Activated T-helper 1 cell treated with anti-CD3 and anti-CD28 coated beads, Interleukin-12 subunit alpha, Interleukin-12 subunit beta, Interleukin-2, Interleukin-4 antibody, amounts not matched to agents 30 ng/mL and 10 ng/mL and 1 ng/mL, durations not matched to agents 14 hours and 24 hours and 36 hours (primary cell): Measurements from ENCODE around the gene ANKMY1. TPM values are rescaled to one million over a fixed set of nuclear protein-coding genes. Genes with fewer than 3 reads are reported as not detected.

Experiments
- DNase-seq: peaks from one replicate; pipeline ENCODE4 v3.0.0; 2021; ENCODE audit warnings: low spot score
- H3K27ac Mint-ChIP-seq: one replicate; pipeline ENCODE4 v1.8.0; 2021; ENCODE audit warnings: mild to moderate bottlenecking, mixed read lengths
- H3K27me3 Mint-ChIP-seq: one replicate; pipeline ENCODE4 v1.8.0; 2022; ENCODE audit warnings: mild to moderate bottlenecking, moderate library complexity, mixed read lengths; ENCODE audit not compliant: insufficient read depth
- H3K36me3 Mint-ChIP-seq: one replicate; pipeline ENCODE4 v1.8.0; 2021; ENCODE audit warnings: low read depth, mixed read lengths
- H3K4me1 Mint-ChIP-seq: one replicate; pipeline ENCODE4 v1.8.0; 2021; ENCODE audit warnings: low read depth, mixed read lengths
- H3K4me3 Mint-ChIP-seq: one replicate; pipeline ENCODE4 v1.8.0; 2021; ENCODE audit warnings: mild to moderate bottlenecking, moderate library complexity, mixed read lengths
- H3K9me3 Mint-ChIP-seq: one replicate; pipeline ENCODE4 v1.8.0; 2021; ENCODE audit warnings: mixed read lengths
- intact Hi-C: fragments of 100-400 bp; cut with micrococcal nuclease; formaldehyde crosslinking; loops from one replicate; pipeline ENCODE4 v1.15.1; 2024
- total RNA-seq: library from RNA; stranded (reverse); gene quantifications from 2 replicates; pipeline ENCODE4 v1.2.3, GENCODE V29; 2022

The ANKMY1 gene
- total RNA-seq, 1 donor from 2014 or later: 21.9 TPM

DNA sequence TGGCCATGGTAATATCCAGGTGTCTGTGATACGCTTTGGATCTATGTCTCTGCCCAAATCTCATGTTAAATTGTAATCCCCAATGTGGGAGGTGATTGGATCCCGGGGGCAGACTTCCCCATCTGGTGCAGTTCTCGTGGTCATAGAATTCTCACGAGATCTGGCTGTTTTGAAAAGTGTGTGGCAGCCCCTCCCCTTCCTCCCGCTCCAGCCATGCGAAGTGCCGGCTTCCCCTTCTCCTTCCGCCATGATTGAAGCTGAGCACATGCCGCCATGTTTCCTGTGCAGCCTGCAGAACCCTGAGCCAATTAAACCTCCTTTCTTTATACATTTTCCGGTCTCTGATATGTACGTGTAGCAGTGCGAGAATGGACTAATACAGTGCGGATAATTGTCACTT lies 79.9 kb downstream of the ANKMY1 start:
- intact Hi-C loops: no loop called here
- no peaks in the 10 kb centered on the region for H3K4me1 Mint-ChIP-seq
- no peak overlapping the region for H3K4me3 Mint-ChIP-seq
- no peak for DNase-seq
- no peaks in the 10 kb centered on the region for H3K27me3 Mint-ChIP-seq
- peaks cover 23% of the 10 kb centered on the region for H3K9me3 Mint-ChIP-seq
- no peaks in the 10 kb centered on the region for H3K36me3 Mint-ChIP-seq
- no peak overlapping the region for H3K27ac Mint-ChIP-seq

DNA sequence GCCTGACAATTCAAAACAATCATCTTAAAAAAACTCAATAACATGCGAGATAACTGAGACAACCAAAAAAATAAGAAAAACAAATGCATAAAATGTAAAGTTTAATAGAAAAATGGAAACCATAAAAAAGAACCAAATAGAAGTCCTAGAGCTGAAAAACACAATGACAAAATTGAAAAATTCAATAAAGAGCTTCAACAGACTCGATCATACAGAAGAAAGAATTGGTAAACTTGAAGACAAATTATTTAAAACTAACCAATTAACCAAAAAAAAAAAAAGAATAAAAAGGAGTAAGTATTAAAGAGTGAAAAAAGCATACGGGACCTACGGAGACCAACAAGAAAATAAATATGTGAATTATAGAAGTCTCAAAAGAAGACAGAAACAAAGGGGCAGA lies 84.6 kb downstream of the ANKMY1 start:
- DNase-seq: no peak
- H3K4me3 Mint-ChIP-seq: no peak overlapping the region
- no peaks in the 10 kb centered on the region for H3K27me3 Mint-ChIP-seq
- H3K9me3 Mint-ChIP-seq: peaks cover 27% of the 10 kb centered on the region
- no peaks in the 10 kb centered on the region for H3K4me1 Mint-ChIP-seq
- no peak overlapping the region for H3K27ac Mint-ChIP-seq
- intact Hi-C loops: no loop called here
- H3K36me3 Mint-ChIP-seq: no peaks in the 10 kb centered on the region

DNA sequence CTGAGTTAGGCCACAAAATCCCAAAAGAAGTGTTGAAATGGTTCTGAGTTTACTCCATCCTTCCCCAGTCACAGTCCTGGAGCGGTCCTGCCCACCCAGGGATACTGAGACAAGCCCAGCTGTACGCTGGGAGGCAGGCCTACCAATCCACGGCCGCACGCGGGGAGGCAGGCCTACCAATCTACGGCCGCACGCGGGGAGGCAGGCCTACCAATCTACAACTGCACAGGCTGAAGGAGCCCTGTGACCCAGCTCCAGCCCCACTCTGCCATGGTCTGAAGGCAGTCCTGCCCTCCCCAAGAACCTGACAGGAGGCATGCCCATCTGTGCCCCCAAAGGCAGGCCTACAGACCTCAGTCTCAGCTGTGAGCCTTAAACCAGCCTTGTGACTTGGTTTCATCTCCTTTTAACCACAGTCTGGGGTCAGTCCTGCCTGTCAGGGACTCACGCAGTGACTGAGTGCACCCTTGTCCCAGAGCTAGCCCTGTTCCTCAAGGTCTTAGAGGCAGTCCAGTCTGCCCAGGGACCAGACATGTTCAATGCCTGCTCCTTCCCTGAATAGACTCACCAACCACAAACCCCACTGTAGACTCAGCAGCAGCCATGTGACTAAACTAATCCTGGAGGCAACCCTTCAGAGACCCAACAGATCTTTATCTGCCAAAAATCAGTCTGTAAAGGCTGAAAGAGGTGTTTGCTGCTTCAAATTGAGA lies 85.6 kb downstream of the ANKMY1 start:
- no peaks in the 10 kb centered on the region for H3K27me3 Mint-ChIP-seq
- intact Hi-C loops: no loop called here
- H3K9me3 Mint-ChIP-seq: peaks cover 27% of the 10 kb centered on the region
- no peak overlapping the region for H3K4me3 Mint-ChIP-seq
- no peak overlapping the region for H3K27ac Mint-ChIP-seq
- H3K4me1 Mint-ChIP-seq: no peaks in the 10 kb centered on the region
- no peak for DNase-seq
- no peaks in the 10 kb centered on the region for H3K36me3 Mint-ChIP-seq

DNA sequence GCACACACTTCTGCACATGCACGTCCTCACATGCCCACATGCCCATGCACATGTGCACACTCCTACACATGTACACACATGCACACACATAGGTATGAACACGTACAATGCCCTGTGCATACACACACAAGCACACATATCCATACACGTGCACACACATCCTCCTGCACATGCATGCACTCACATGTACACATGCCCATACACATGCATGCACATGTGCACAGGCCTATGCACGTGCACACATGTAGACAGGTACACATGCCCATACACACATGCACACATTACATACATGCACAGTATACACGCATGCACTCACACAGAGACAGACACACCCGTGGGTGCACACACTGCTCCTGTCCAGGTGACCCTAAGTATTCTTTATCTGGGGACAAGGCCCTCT lies 88.0 kb downstream of the ANKMY1 start:
- no peak for DNase-seq
- H3K9me3 Mint-ChIP-seq: peaks cover 16% of the 10 kb centered on the region
- H3K27me3 Mint-ChIP-seq: no peaks in the 10 kb centered on the region
- no peak overlapping the region for H3K4me3 Mint-ChIP-seq
- H3K27ac Mint-ChIP-seq: no peak overlapping the region
- H3K36me3 Mint-ChIP-seq: no peaks in the 10 kb centered on the region
- H3K4me1 Mint-ChIP-seq: no peaks in the 10 kb centered on the region
- intact Hi-C loops: no loop called here

DNA sequence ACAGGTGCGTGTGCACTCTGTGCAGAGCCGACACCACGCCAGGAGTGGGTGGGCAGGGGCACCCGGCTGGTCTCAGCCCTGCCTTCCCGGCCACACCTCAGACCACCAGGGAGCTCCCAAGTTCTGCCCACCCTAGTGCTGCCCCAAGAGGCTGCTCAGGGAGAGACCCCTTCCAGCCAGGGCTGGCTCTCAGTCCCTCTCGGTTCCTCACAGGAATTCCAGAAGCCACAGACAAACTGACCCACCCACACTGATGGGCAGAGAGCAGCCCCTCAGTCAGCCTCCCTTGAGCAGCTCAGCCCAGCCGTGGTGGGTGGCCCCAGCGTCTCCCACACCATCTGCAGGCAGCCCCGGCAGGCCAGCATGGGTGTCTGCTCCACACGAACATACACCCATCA lies 88.5 kb downstream of the ANKMY1 start:
- H3K27me3 Mint-ChIP-seq: no peaks in the 10 kb centered on the region
- intact Hi-C loops: no loop called here
- H3K4me3 Mint-ChIP-seq: no peak overlapping the region
- peaks cover 13% of the 10 kb centered on the region for H3K9me3 Mint-ChIP-seq
- no peak overlapping the region for H3K27ac Mint-ChIP-seq
- no peaks in the 10 kb centered on the region for H3K4me1 Mint-ChIP-seq
- no peak for DNase-seq
- no peaks in the 10 kb centered on the region for H3K36me3 Mint-ChIP-seq

DNA sequence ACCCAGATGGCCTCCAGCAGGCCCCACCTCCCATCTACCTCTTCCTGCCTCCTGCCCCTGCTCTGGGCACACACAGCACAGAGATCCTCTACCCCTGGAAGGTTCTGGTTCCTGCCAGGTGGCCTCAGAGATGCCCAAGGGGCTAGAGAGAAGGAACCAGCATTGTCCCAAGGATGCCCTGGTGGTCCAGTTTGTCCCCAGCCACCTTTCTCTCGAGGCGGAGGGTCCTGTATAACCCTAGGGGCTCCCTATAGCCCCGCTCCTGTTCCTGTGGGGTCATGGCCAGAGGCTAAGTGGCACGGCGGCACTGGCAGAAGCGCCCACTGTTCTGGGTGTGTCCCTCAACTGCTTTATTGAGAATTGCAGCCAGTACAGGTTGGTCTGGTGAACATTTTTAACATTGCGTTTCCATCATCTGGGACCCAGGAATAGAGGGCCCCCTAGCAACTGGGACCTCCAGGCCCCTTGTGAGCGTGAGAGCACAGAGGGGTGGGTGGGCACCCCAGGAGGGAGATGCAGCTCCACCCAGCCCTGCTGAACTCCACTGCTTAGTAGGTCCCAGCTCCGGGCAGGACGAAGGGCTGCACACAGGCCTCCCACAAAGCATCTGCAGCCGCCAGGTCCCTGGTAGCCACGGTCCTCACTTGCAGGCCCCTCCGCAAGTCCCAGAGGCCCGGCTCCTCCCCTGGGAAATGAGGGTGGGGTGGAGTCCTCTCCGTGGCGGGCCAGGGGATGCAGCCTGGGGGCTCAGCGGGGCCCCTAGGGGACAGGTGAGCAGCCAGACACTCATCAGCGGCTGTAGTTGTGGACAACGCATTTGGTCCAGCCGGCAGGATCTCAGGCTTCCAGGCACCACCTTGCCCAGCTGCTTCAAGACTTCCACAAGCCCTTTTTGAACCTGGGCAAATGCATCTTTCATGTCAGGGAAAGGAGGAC lies 89.2 kb downstream of the ANKMY1 start:
- H3K27me3 Mint-ChIP-seq: no peaks in the 10 kb centered on the region
- H3K36me3 Mint-ChIP-seq: no peaks in the 10 kb centered on the region
- no peak overlapping the region for H3K4me3 Mint-ChIP-seq
- H3K4me1 Mint-ChIP-seq: no peaks in the 10 kb centered on the region
- H3K9me3 Mint-ChIP-seq: peaks cover 10% of the 10 kb centered on the region
- H3K27ac Mint-ChIP-seq: no peak overlapping the region
- no peak for DNase-seq
- intact Hi-C loops: no loop called here

DNA sequence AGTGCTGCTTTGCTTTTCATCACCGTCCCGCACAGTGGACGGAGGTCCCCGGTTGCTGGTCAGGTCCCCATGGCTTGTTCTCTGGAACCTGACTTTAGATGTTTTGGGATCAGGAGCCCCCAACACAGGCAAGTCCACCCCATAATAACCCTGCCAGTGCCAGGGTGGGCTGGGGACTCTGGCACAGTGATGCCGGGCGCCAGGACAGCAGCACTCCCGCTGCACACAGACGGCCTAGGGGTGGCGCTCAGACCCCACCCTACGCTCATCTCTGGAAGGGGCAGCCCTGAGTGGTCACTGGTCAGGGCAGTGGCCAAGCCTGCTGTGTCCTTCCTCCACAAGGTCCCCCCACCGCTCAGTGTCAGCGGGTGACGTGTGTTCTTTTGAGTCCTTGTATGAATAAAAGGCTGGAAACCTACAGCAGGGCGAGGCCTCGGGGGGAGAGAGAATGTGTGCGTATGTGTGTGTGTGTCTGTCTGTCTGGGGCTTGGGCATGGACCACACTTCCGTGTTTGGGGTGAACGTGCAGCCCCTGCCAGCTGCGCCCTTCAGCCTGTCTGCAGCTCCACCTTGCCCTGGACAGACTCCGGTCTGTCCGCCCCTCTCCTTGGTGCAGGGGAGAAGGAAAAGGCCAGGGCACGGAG lies 90.0 kb downstream of the ANKMY1 start:
- Mint-ChIP-seq H3K4me1 (no peaks in the 10 kb centered on the region), H3K36me3 (no peaks in the 10 kb centered on the region)
- DNase-seq: no peak

DNA sequence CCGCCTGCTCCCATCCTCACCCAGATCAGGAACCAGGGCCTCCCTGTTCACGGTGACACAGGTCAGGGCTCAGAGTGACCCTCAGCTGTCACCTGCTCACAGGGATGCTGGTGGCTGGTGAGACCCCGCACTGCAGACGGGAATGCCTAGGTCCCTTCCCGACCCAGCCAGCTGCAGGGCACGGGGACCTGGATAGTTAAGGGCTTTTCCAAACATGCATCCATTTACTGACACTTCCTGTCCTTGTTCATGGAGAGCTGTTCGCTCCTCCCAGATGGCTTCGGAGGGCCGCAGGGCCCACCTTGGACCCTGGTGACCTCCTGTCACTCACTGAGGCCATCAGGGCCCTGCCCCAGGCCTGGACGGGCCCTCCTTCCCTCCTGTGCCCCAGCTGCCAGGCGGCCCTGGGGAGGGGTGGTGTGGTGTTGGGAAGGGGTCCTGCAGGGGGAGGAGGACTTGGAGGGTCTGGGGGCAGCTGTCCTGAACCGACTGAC lies 90.6 kb downstream of the ANKMY1 start:
- Mint-ChIP-seq H3K9me3 (peaks cover 4% of the 10 kb centered on the region), H3K36me3 (no peaks in the 10 kb centered on the region), H3K27me3 (no peaks in the 10 kb centered on the region), H3K27ac (no peak overlapping the region), H3K4me1 (no peaks in the 10 kb centered on the region), H3K4me3 (no peak overlapping the region)
- no peak for DNase-seq
- intact Hi-C loops: no loop called here

More for the DNA sequence above, 90.0 kb downstream of the ANKMY1 start:
- H3K4me3 Mint-ChIP-seq: no peak overlapping the region
- no peak overlapping the region for H3K27ac Mint-ChIP-seq
- H3K9me3 Mint-ChIP-seq: peaks cover 4% of the 10 kb centered on the region
- no peaks in the 10 kb centered on the region for H3K27me3 Mint-ChIP-seq
- intact Hi-C loops: no loop called here

DNA sequence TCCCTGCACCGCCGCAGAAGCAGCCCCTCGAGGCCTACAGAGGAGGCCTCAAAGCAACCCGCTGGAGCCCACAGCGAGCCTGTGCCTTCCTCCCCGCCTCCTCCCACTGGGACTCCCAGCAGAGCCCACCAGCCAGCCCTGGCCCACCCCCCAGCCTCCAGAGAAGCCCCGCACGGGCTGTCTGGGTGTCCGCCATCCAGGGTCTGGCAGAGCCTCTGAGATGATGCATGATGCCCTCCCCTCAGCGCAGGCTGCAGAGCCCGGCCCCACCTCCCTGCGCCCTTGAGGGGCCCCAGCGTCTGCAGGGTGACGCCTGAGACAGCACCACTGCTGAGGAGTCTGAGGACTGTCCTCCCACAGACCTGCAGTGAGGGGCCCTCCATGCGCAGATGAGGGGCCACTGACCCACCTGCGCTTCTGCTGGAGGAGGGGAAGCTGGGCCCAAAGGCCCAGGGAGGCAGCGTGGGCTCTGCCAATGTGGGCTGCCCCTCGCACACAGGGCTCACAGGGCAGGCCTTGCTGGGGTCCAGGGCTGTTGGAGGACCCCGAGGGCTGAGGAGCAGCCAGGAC lies 91.1 kb downstream of the ANKMY1 start:
- Mint-ChIP-seq H3K9me3 (peaks cover 4% of the 10 kb centered on the region), H3K4me1 (no peaks in the 10 kb centered on the region), H3K36me3 (no peaks in the 10 kb centered on the region), H3K27me3 (no peaks in the 10 kb centered on the region), H3K4me3 (no peak overlapping the region), H3K27ac (no peak overlapping the region)
- intact Hi-C loops: no loop called here
- no peak for DNase-seq

DNA sequence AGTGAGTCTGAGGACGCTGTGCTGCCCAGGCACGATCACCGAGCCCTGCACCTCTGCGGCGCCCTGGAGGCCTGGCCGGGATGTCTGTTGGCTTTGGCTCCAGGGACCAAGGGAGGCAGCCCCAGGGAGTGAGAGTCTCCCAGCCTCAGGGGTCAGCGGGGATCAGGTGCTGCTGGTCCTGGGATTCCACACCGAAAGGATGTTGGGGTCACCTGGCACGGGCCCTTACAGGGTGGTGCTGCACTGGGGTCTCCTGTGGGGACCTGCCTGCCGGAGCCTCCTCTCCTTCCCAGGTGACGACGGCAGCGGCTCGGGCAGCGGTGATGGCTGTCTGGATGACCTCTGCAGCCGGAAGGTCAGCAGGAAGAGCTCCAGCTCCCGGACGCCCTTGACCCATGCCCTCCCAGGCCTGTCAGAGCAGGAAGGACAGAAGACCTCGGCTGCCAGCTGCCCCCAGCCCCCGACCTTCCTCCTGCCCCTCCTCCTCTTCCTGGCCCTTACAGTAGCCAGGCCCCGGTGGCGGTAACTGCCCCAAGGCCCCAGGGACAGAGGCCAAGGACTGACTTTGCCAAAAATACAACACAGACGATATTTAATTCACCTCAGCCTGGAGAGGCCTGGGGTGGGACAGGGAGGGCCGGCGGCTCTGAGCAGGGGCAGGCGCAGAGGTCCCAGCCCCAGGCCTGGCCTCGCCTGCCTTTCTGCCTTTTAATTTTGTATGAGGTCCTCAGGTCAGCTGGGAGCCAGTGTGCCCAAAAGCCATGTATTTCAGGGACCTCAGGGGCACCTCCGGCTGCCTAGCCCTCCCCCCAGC lies 91.8 kb downstream of the ANKMY1 start:
- intact Hi-C loops: no loop called here
- Mint-ChIP-seq H3K27me3 (no peaks in the 10 kb centered on the region), H3K27ac (no peak overlapping the region), H3K36me3 (no peaks in the 10 kb centered on the region), H3K4me1 (no peaks in the 10 kb centered on the region), H3K9me3 (no peaks in the 10 kb centered on the region), H3K4me3 (no peak overlapping the region)
- DNase-seq: no peak

DNA sequence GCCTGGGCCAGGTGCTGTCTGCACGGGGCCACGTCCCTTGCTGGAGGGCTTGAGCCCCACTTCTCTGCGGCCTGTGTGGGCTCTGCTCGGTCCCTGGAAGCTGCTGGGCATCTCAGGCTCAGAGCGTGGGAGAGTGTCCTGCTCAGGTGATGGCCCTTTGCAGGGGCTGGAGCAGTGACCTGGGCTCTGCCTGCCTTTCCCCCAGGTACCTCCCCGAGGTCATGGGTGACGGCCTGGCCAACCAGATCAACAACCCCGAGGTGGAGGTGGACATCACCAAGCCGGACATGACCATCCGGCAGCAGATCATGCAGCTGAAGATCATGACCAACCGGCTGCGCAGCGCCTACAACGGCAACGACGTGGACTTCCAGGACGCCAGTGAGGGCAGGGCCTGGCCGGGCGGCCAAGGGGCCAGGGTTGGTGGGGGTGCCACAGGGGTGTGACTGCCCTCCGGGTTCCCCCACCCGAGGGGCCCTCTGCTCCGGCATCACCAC lies 92.5 kb downstream of the ANKMY1 start:
- Mint-ChIP-seq H3K4me3 (no peak overlapping the region), H3K9me3 (no peaks in the 10 kb centered on the region), H3K4me1 (no peaks in the 10 kb centered on the region), H3K36me3 (no peaks in the 10 kb centered on the region), H3K27ac (no peak overlapping the region), H3K27me3 (no peaks in the 10 kb centered on the region)
- intact Hi-C loops: no loop called here
- DNase-seq: no peak
